ENCODE measurements around the gene KIF16B. TPM values are rescaled to one million over a fixed set of nuclear protein-coding genes. Genes with fewer than 3 reads are reported as not detected.

Gene KIF16B
- total and polyA plus RNA-seq, 2 experiments from 2014 or later: 9.3 to 21.8 TPM

- no peaks in the 10 kb centered on the region for H3K79me2 ChIP-seq
- H3K4me2 ChIP-seq: no peak overlapping the region
- H3K27ac ChIP-seq: no peak overlapping the region
- no peaks in the 10 kb centered on the region for H3K9me3 ChIP-seq (ENCODE audit: low read depth)
- 88% methylated on average over 4 of the region's 4 CpGs for WGBS (ENCODE audit: low lambda C conversion rate, missing lambda C conversion rate)
- TF ChIP-seq EZH2phosphoT487 (IDR thresholded peaks at IDR 0.05; ENCODE audit: low read depth, severe bottlenecking, unreplicated experiment) (no peak), CTCF (IDR thresholded peaks at IDR 0.05; ENCODE audit: poor library complexity) (no peak), EZH2 (IDR thresholded peaks at IDR 0.05; ENCODE audit: borderline replicate concordance) (no peak)
- H3K27me3 ChIP-seq: no peaks in the 10 kb centered on the region
- H2AFZ ChIP-seq: no peak overlapping the region
- no peaks in the 10 kb centered on the region for H4K20me1 ChIP-seq (ENCODE audit: insufficient read depth, poor library complexity, severe bottlenecking)
- no peaks in the 10 kb centered on the region for H3K36me3 ChIP-seq (replicated peaks; ENCODE audit: insufficient read depth, low read depth)
- DNase-seq (ENCODE audit: low spot score): no peak
- H3K9me2 ChIP-seq (replicated peaks; ENCODE audit: insufficient read depth): no peaks in the 10 kb centered on the region
- H3K4me3 ChIP-seq: no peak overlapping the region
- H3K4me1 ChIP-seq (ENCODE audit: insufficient read depth): no peaks in the 10 kb centered on the region
These were observed 149.7 kb downstream of the KIF16B start for GRCh38 chr20:16423311-16424212.

- Histone ChIP-seq H3K27ac (no peak overlapping the region), H3K9me2 (replicated peaks; ENCODE audit: insufficient read depth) (no peaks in the 10 kb centered on the region), H2AFZ (no peak overlapping the region), H3K9me3 (ENCODE audit: low read depth) (no peaks in the 10 kb centered on the region), H3K79me2 (no peaks in the 10 kb centered on the region), H3K4me2 (no peak overlapping the region), H3K4me3 (no peak overlapping the region), H3K27me3 (no peaks in the 10 kb centered on the region), H3K36me3 (replicated peaks; ENCODE audit: insufficient read depth, low read depth) (no peaks in the 10 kb centered on the region), H3K4me1 (ENCODE audit: insufficient read depth) (peaks cover 10% of the 10 kb centered on the region), H4K20me1 (ENCODE audit: insufficient read depth, poor library complexity, severe bottlenecking) (no peaks in the 10 kb centered on the region)
- DNase-seq (ENCODE audit: low spot score): no peak
- 79% methylated on average over 2 of the region's 2 CpGs for WGBS (ENCODE audit: low lambda C conversion rate, missing lambda C conversion rate)
- TF ChIP-seq EZH2 (IDR thresholded peaks at IDR 0.05; ENCODE audit: borderline replicate concordance) (no peak), EZH2phosphoT487 (IDR thresholded peaks at IDR 0.05; ENCODE audit: low read depth, severe bottlenecking, unreplicated experiment) (no peak), CTCF (IDR thresholded peaks at IDR 0.05; ENCODE audit: poor library complexity) (no peak)
These were observed 154.0 kb downstream of the KIF16B start for GRCh38 chr20:16419138-16419715.

- Histone ChIP-seq H4K20me1 (ENCODE audit: insufficient read depth, poor library complexity, severe bottlenecking) (no peaks in the 10 kb centered on the region), H3K27ac (no peak overlapping the region), H3K4me1 (ENCODE audit: insufficient read depth) (peaks cover 10% of the 10 kb centered on the region), H3K9me2 (replicated peaks; ENCODE audit: insufficient read depth) (no peaks in the 10 kb centered on the region), H3K36me3 (replicated peaks; ENCODE audit: insufficient read depth, low read depth) (no peaks in the 10 kb centered on the region), H3K27me3 (no peaks in the 10 kb centered on the region), H3K79me2 (no peaks in the 10 kb centered on the region), H2AFZ (no peak overlapping the region), H3K4me3 (no peak overlapping the region), H3K9me3 (ENCODE audit: low read depth) (no peaks in the 10 kb centered on the region), H3K4me2 (no peak overlapping the region)
- DNase-seq (ENCODE audit: low spot score): no peak
- 100% methylated on average over 1 of the region's 1 CpG for WGBS (ENCODE audit: low lambda C conversion rate, missing lambda C conversion rate)
- TF ChIP-seq EZH2phosphoT487 (IDR thresholded peaks at IDR 0.05; ENCODE audit: low read depth, severe bottlenecking, unreplicated experiment) (no peak), EZH2 (IDR thresholded peaks at IDR 0.05; ENCODE audit: borderline replicate concordance) (no peak), CTCF (IDR thresholded peaks at IDR 0.05; ENCODE audit: poor library complexity) (no peak)
These were observed 154.6 kb downstream of the KIF16B start for GRCh38 chr20:16418616-16419015.

Data from hepatocyte (in vitro differentiated cells).